Activated CD4-positive, alpha-beta T cell treated with anti-CD3 and anti-CD28 coated beads for 48 hours (primary cell): ENCODE measurements around the gene COMT.
A peak's percentile ranks its signal among the peaks of the same experiment; 100 is the strongest.

Experiments used
- DNase-seq: peaks from one replicate; pipeline ENCODE4 v3.0.0-alpha.2; 2020

COMT gene

GRCh38 chr22:20014526-20015186, 73.1 kb downstream of the COMT start:
- no peak for DNase-seq

GRCh38 chr22:20015187-20015625, 73.6 kb downstream of the COMT start:
- no peak for DNase-seq

- DNase-seq: peak; percentile 24
Measured at GRCh38 chr22:20015971-20016733, 74.6 kb downstream of the COMT start.

- peak; percentile 93 for DNase-seq
Measured at GRCh38 chr22:20016734-20017621, 75.4 kb downstream of the COMT start, which contains the start of gene ARVCF. Gene ARVCF, minus strand, starts transcription at chr22:20016823. Its CDS starts 26,029 bp downstream, at chr22:19990794.

- DNase-seq: no peak
Measured at GRCh38 chr22:20017622-20017958, 76.0 kb downstream of the COMT start.

GRCh38 chr22:20018001-20018400, 76.4 kb downstream of the COMT start:
- no peak for DNase-seq
